Right ventricle myocardium inferior (tissue), 1 donor: ENCODE measurements around the gene WDR36. TPM values are rescaled to one million over a fixed set of nuclear protein-coding genes. Genes with fewer than 3 reads are reported as not detected.

Source experiments
- ATAC-seq: fragments of 200-7000 bp; cut with Tn5 transposase; one replicate; pipeline ENCODE4 v1.9.1; 2020; ENCODE audit warnings: mild to moderate bottlenecking, moderate library complexity
- DNase-seq: peaks from one replicate; pipeline ENCODE4 v3.0.0; 2021; ENCODE audit errors: missing footprints
- intact Hi-C: fragments of 100-400 bp; cut with DNase I; formaldehyde crosslinking; loops from one replicate; pipeline ENCODE4 v1.11.0; 2022
- long read RNA-seq: library from polyadenylated mRNA; unstranded; transcript quantifications from one replicate; pipeline ENCODE4 v2.0.0, GENCODE V29; 2021
- total RNA-seq: library from RNA; stranded (reverse); fragmentation: NEBNext Ultra II Directional; extraction: Animal tissue kit (Norgen Biotek cat#: 25700); gene quantifications from one replicate; pipeline ENCODE4 v1.2.1, GENCODE V29; 2021
- donor health status: DM: no; HTN: yes; CAD: no; lungs with severe emphysema.

Gene WDR36
- 14.6 TPM for total RNA-seq
- long read RNA-seq, full-length matches to known transcripts, result 3 of 4 reads
- long read RNA-seq, partial matches to known transcripts, result 0 of 4 reads
- long read RNA-seq, other reads (novel, unspliced or antisense), result 1 of 4 reads

- ATAC-seq (peak; percentile 99), DNase-seq (peak; percentile 94)
- intact Hi-C loops, result loop anchor here (10.0 kb wide), 1 partner anchor 337 kb away; no protein-coding TSS in a partner anchor
Observed at GRCh38 chr5:111092062-111092853, at the start of gene WDR36. TSS of gene WDR36 (plus strand) at chr5:111092348. CDS start at chr5:111092457, 109 bp downstream.

- DNase-seq, result no peak
- ATAC-seq, result no peak
- intact Hi-C loops, result no loop called here
Observed at GRCh38 chr5:111043712-111044506, 48.2 kb upstream of the WDR36 start.

GRCh38 chr5:111058064-111058463, 34.1 kb upstream of the WDR36 start:
- DNase-seq (no peak), ATAC-seq (no peak)
- intact Hi-C loops, result no loop called here

GRCh38 chr5:111060169-111060568, 32.0 kb upstream of the WDR36 start:
- intact Hi-C loops, result no loop called here
- no peak for ATAC-seq
- DNase-seq, result no peak

- DNase-seq (no peak), ATAC-seq (no peak)
- intact Hi-C loops, result loop anchor here (2.0 kb wide), 1 partner anchor 303 kb away; no protein-coding TSS in a partner anchor
Observed at GRCh38 chr5:111061618-111062017, 30.5 kb upstream of the WDR36 start.

- no peak for ATAC-seq
- intact Hi-C loops, result loop anchor here (2.0 kb wide), 1 partner anchor 305 kb away; no protein-coding TSS in a partner anchor
Observed at GRCh38 chr5:111063709-111064322, 28.3 kb upstream of the WDR36 start.

GRCh38 chr5:111066261-111066938, 25.7 kb upstream of the WDR36 start:
- ATAC-seq (no peak), DNase-seq (no peak)
- intact Hi-C loops, result no loop called here

More at GRCh38 chr5:111063709-111064322, 28.3 kb upstream of the WDR36 start:
- DNase-seq, result no peak

GRCh38 chr5:111068213-111068612, 23.9 kb upstream of the WDR36 start:
- ATAC-seq, result no peak
- no peak for DNase-seq
- intact Hi-C loops, result no loop called here

- DNase-seq, result no peak
- no peak for ATAC-seq
- intact Hi-C loops, result loop anchor here (10.0 kb wide), 1 partner anchor 155 kb away; no protein-coding TSS in a partner anchor
Observed at GRCh38 chr5:111069839-111070238, 22.3 kb upstream of the WDR36 start.

- ATAC-seq (peak; percentile 51), DNase-seq (peak; percentile 66)
- intact Hi-C loops, result loop anchor here (10.0 kb wide), 1 partner anchor 156 kb away; no protein-coding TSS in a partner anchor
Observed at GRCh38 chr5:111070272-111071134, 21.6 kb upstream of the WDR36 start.

GRCh38 chr5:111071413-111071812, 20.7 kb upstream of the WDR36 start, which contains the start of gene TSLP:
TSS of gene TSLP (plus strand) at chr5:111071713. CDS start at chr5:111071891, 178 bp downstream.
- no peak for ATAC-seq
- DNase-seq, result no peak
- intact Hi-C loops, result loop anchor here (10.0 kb wide), 1 partner anchor 157 kb away; no protein-coding TSS in a partner anchor

- DNase-seq (peak; percentile 82), ATAC-seq (peak; percentile 93)
- intact Hi-C loops, result loop anchor here (10.0 kb wide), 1 partner anchor 158 kb away; no protein-coding TSS in a partner anchor
Observed at GRCh38 chr5:111072949-111073682, 19.0 kb upstream of the WDR36 start.

- ATAC-seq (no peak), DNase-seq (no peak)
- intact Hi-C loops, result loop anchor here (10.0 kb wide), 1 partner anchor 159 kb away; no protein-coding TSS in a partner anchor
Observed at GRCh38 chr5:111074244-111074643, 17.9 kb upstream of the WDR36 start.

- ATAC-seq (peak; percentile 47), DNase-seq (no peak)
- intact Hi-C loops, result loop anchor here (10.0 kb wide), 1 partner anchor 161 kb away; no protein-coding TSS in a partner anchor
Observed at GRCh38 chr5:111075520-111075919, 16.6 kb upstream of the WDR36 start.

- DNase-seq, result no peak
- ATAC-seq, result no peak
- intact Hi-C loops, result loop anchor here (10.0 kb wide), 1 partner anchor 161 kb away; no protein-coding TSS in a partner anchor
Observed at GRCh38 chr5:111076091-111076490, 16.1 kb upstream of the WDR36 start.

- DNase-seq (no peak), ATAC-seq (no peak)
- intact Hi-C loops, result loop anchor here (10.0 kb wide), 1 partner anchor 163 kb away; no protein-coding TSS in a partner anchor
Observed at GRCh38 chr5:111077678-111078077, 14.5 kb upstream of the WDR36 start.
